GM23338 (cell line): ENCODE measurements around the gene TBPL1. TPM values are rescaled to one million over a fixed set of nuclear protein-coding genes. Genes with fewer than 3 reads are reported as not detected.

ENCODE experiments used
- ATAC-seq: fragments of 200-7000 bp; cut with Tn5 transposase; 3 replicates; pipeline ENCODE4 v1.9.1; 2020
- DNase-seq: peaks from one replicate; pipeline ENCODE4 v3.0.0-alpha.2; 2015; ENCODE audit warnings: low spot score
- H2AFZ ChIP-seq: fragments of 200-600 bp; sonication (generic); 2 replicates; pipeline ENCODE4 v1.8.0; 2016; ENCODE audit warnings: antibody characterized with exemption, mild to moderate bottlenecking, moderate library complexity
- H3F3A ChIP-seq: fragments of 200-600 bp; sonication (generic); replicated peaks from 2 replicates; pipeline ENCODE4 v1.8.0; 2017; ENCODE audit warnings: antibody characterized with exemption, mixed run types, low read depth
- H3K27ac ChIP-seq: fragments of 200-600 bp; sonication (generic); 2 replicates; pipeline ENCODE4 v1.6.1; 2016; ENCODE audit warnings: low read depth
- H3K27me3 ChIP-seq: fragments of 200-600 bp; sonication (generic); 2 replicates; pipeline ENCODE4 v1.8.0; 2016; ENCODE audit warnings: mild to moderate bottlenecking, mixed run types, moderate library complexity; ENCODE audit not compliant: insufficient read depth
- H3K36me3 ChIP-seq: fragments of 200-600 bp; sonication (generic); 2 replicates; pipeline ENCODE4 v1.8.0; 2016; ENCODE audit warnings: mild to moderate bottlenecking; ENCODE audit not compliant: insufficient read depth
- H3K4me1 ChIP-seq: fragments of 200-600 bp; sonication (generic); 2 replicates; pipeline ENCODE4 v1.8.0; 2016; ENCODE audit warnings: mild to moderate bottlenecking, moderate library complexity; ENCODE audit not compliant: insufficient read depth
- H3K4me2 ChIP-seq: fragments of 200-600 bp; sonication (generic); 2 replicates; pipeline ENCODE4 v1.7.1; 2017; ENCODE audit warnings: mixed run types
- H3K4me3 ChIP-seq: fragments of 200-600 bp; sonication (generic); 2 replicates; pipeline ENCODE4 v1.6.1; 2016; ENCODE audit warnings: mixed run types
- H3K79me2 ChIP-seq: fragments of 200-600 bp; sonication (generic); replicated peaks from 2 replicates; pipeline ENCODE4 v1.8.0; 2017; ENCODE audit warnings: mild to moderate bottlenecking; ENCODE audit not compliant: insufficient read depth
- H3K9me2 ChIP-seq: fragments of 200-600 bp; sonication (generic); 2 replicates; pipeline ENCODE4 v1.8.0; 2017; ENCODE audit not compliant: insufficient read depth
- H4K20me1 ChIP-seq: fragments of 200-600 bp; sonication (generic); replicated peaks from 2 replicates; pipeline ENCODE4 v1.8.0; 2017; ENCODE audit warnings: mild to moderate bottlenecking; ENCODE audit not compliant: insufficient read depth
- H3K27ac Mint-ChIP-seq: 2 replicates; pipeline ENCODE4 v1.8.0; 2020; ENCODE audit warnings: inconsistent platforms, mild to moderate bottlenecking, moderate library complexity, mixed read lengths
- H3K27me3 Mint-ChIP-seq: 3 replicates; pipeline ENCODE4 v1.8.0; 2022; ENCODE audit warnings: low read depth, mild to moderate bottlenecking, moderate library complexity, mixed read lengths, inconsistent platforms; ENCODE audit not compliant: insufficient read depth, poor library complexity
- H3K36me3 Mint-ChIP-seq: 3 replicates; pipeline ENCODE4 v1.8.0; 2021; ENCODE audit warnings: low read depth, mild to moderate bottlenecking, inconsistent platforms, moderate library complexity, mixed read lengths
- H3K4me1 Mint-ChIP-seq: 3 replicates; pipeline ENCODE4 v1.8.0; 2020; ENCODE audit warnings: mild to moderate bottlenecking, inconsistent platforms, mixed read lengths
- H3K4me3 Mint-ChIP-seq: 3 replicates; pipeline ENCODE4 v1.8.0; 2021; ENCODE audit warnings: moderate library complexity, mild to moderate bottlenecking, inconsistent platforms, mixed read lengths
- H3K9me3 Mint-ChIP-seq: 3 replicates; pipeline ENCODE4 v1.8.0; 2020; ENCODE audit warnings: moderate library complexity, mild to moderate bottlenecking, inconsistent platforms, mixed read lengths
- CREB1 ChIP-seq: fragments of 250-450 bp; sonication (Bioruptor Pico); IDR thresholded peaks from 2 replicates; pipeline ENCODE4 v1.5.0; 2020; ENCODE audit warnings: low read depth, mild to moderate bottlenecking, moderate library complexity
- CTCF ChIP-seq, 2 experiments: fragments of 200-600 bp in 1 of 2; sonication (generic) in 1 of 2; conservative IDR thresholded peaks; 2 replicates each; pipeline versions ENCODE4 v1.5.1 to v1.6.1; 2016 to 2017; ENCODE audit warnings: antibody characterized with exemption in 2 of 2, low read depth in 2 of 2, mild to moderate bottlenecking in 2 of 2, moderate library complexity in 1 of 2
- ETS1 ChIP-seq: IDR thresholded peaks from 2 replicates; pipeline ENCODE4 v1.6.1; 2016; ENCODE audit warnings: antibody characterized with exemption
- EZH2 ChIP-seq: fragments of 200-600 bp; sonication (generic); IDR thresholded peaks from one replicate; pipeline ENCODE4 v1.8.0; 2017; ENCODE audit warnings: antibody characterized with exemption, mild to moderate bottlenecking, low read depth; ENCODE audit not compliant: unreplicated experiment
- EZH2phosphoT487 ChIP-seq: fragments of 200-600 bp; sonication (generic); IDR thresholded peaks from one replicate; pipeline ENCODE4 v1.8.1; 2018; ENCODE audit warnings: antibody characterized with exemption; ENCODE audit not compliant: unreplicated experiment
- JUNB ChIP-seq: IDR thresholded peaks from one replicate; pipeline ENCODE4 v1.6.1; 2016; ENCODE audit warnings: antibody characterized with exemption; ENCODE audit not compliant: unreplicated experiment
- NANOG ChIP-seq: IDR thresholded peaks from 2 replicates; pipeline ENCODE4 v1.6.1; 2016; ENCODE audit warnings: antibody characterized with exemption, borderline replicate concordance
- POLR2AphosphoS5 ChIP-seq: IDR thresholded peaks from 2 replicates; pipeline ENCODE4 v1.6.1; 2016; ENCODE audit warnings: antibody characterized with exemption, low read depth
- STAT1 ChIP-seq: IDR thresholded peaks from one replicate; pipeline ENCODE4 v1.6.1; 2016; ENCODE audit warnings: antibody characterized with exemption; ENCODE audit not compliant: unreplicated experiment
- ZNF114 ChIP-seq: fragments of 250-450 bp; sonication (Bioruptor Pico); IDR thresholded peaks from 2 replicates; pipeline ENCODE4 v1.5.0; 2020; ENCODE audit warnings: mild to moderate bottlenecking, moderate library complexity
- ZNF331 ChIP-seq: fragments of 250-450 bp; sonication (Bioruptor Pico); IDR thresholded peaks from 2 replicates; pipeline ENCODE4 v1.5.0; 2020; ENCODE audit warnings: low read depth, mild to moderate bottlenecking, moderate library complexity
- polyA plus RNA-seq: library from polyadenylated mRNA; unstranded; fragments of >200 nt; fragmentation: Nextera tagmentation; extraction: Ambion mirVana; gene quantifications from 2 replicates; pipeline ENCODE4 v1.2.1, GENCODE V29; 2016
- total RNA-seq: library from RNA; depleted of rRNA; stranded (reverse); fragments of >200 nt; shearing (Covaris generic); gene quantifications from 2 replicates; pipeline ENCODE4 v1.2.3, GENCODE V29; 2014
- TF ChIP-seq, protein P1 (sequence below): fragments of 250-450 bp; sonication (Bioruptor Pico); IDR thresholded peaks from 2 replicates; pipeline ENCODE4 v1.5.0; 2020; ENCODE audit warnings: mild to moderate bottlenecking, moderate library complexity
- TF ChIP-seq, protein P2 (sequence below): IDR thresholded peaks from one replicate; pipeline ENCODE4 v1.6.1; 2018; ENCODE audit warnings: antibody characterized with exemption; ENCODE audit not compliant: unreplicated experiment

The TBPL1 gene
- total and polyA plus RNA-seq, 2 experiments from 2014 or later = 72.9 to 139 TPM

DNA sequence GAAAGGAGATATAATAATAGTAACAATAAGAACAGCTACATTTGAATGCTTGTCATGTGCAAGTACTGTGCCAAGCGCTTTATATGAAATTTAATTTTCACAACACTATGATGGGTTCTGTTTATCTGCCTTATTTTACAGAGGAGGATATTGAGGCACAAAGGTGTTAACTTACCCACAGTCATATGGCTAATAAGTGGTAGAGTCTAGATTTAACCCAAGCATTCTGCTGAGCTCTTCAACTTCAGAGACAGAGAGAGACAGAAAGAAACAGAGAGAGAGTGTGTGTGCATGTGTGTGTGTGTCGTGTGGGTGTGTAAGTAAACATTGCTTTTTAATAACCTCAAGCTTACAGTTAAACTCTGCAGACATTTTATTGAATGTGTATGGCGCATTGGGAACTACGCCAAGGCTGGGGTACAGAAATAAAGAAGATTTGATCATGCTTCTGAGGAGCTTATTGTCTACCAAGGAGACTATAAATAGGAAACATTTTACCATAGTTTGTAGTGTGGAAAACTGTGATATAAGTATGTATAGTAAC is 12.9 kb downstream of the TBPL1 start:
- no peaks in the 10 kb centered on the region; the same call in 2 of the 3 replicates for H3K36me3 Mint-ChIP-seq
- H3K27ac Mint-ChIP-seq = no peak overlapping the region; the same call in 1 of the 2 replicates

More for the DNA sequence above, 12.9 kb downstream of the TBPL1 start:
- no peaks in the 10 kb centered on the region for H3K36me3 ChIP-seq
- H3K4me3 Mint-ChIP-seq = no peak overlapping the region
- H3K9me3 Mint-ChIP-seq = no peaks in the 10 kb centered on the region
- ATAC-seq (no peak), DNase-seq (no peak)
- peaks cover 39% of the 10 kb centered on the region for H4K20me1 ChIP-seq
- H3K4me3 ChIP-seq = no peak overlapping the region
- no peak overlapping the region for H3K27ac ChIP-seq
- H3K79me2 ChIP-seq = peaks cover 100% of the 10 kb centered on the region
- peaks cover 8% of the 10 kb centered on the region for H3K4me1 ChIP-seq
- no peak overlapping the region for H3K4me2 ChIP-seq
- H3K9me2 ChIP-seq = no peaks in the 10 kb centered on the region
- peaks cover 4% of the 10 kb centered on the region for H3K27me3 Mint-ChIP-seq
- no peak overlapping the region for H2AFZ ChIP-seq
- TF ChIP-seq ZNF114 = no peak
- TF ChIP-seq ETS1 = no peak
- TF ChIP-seq POLR2AphosphoS5 = no peak
- TF ChIP-seq, protein P1, sequence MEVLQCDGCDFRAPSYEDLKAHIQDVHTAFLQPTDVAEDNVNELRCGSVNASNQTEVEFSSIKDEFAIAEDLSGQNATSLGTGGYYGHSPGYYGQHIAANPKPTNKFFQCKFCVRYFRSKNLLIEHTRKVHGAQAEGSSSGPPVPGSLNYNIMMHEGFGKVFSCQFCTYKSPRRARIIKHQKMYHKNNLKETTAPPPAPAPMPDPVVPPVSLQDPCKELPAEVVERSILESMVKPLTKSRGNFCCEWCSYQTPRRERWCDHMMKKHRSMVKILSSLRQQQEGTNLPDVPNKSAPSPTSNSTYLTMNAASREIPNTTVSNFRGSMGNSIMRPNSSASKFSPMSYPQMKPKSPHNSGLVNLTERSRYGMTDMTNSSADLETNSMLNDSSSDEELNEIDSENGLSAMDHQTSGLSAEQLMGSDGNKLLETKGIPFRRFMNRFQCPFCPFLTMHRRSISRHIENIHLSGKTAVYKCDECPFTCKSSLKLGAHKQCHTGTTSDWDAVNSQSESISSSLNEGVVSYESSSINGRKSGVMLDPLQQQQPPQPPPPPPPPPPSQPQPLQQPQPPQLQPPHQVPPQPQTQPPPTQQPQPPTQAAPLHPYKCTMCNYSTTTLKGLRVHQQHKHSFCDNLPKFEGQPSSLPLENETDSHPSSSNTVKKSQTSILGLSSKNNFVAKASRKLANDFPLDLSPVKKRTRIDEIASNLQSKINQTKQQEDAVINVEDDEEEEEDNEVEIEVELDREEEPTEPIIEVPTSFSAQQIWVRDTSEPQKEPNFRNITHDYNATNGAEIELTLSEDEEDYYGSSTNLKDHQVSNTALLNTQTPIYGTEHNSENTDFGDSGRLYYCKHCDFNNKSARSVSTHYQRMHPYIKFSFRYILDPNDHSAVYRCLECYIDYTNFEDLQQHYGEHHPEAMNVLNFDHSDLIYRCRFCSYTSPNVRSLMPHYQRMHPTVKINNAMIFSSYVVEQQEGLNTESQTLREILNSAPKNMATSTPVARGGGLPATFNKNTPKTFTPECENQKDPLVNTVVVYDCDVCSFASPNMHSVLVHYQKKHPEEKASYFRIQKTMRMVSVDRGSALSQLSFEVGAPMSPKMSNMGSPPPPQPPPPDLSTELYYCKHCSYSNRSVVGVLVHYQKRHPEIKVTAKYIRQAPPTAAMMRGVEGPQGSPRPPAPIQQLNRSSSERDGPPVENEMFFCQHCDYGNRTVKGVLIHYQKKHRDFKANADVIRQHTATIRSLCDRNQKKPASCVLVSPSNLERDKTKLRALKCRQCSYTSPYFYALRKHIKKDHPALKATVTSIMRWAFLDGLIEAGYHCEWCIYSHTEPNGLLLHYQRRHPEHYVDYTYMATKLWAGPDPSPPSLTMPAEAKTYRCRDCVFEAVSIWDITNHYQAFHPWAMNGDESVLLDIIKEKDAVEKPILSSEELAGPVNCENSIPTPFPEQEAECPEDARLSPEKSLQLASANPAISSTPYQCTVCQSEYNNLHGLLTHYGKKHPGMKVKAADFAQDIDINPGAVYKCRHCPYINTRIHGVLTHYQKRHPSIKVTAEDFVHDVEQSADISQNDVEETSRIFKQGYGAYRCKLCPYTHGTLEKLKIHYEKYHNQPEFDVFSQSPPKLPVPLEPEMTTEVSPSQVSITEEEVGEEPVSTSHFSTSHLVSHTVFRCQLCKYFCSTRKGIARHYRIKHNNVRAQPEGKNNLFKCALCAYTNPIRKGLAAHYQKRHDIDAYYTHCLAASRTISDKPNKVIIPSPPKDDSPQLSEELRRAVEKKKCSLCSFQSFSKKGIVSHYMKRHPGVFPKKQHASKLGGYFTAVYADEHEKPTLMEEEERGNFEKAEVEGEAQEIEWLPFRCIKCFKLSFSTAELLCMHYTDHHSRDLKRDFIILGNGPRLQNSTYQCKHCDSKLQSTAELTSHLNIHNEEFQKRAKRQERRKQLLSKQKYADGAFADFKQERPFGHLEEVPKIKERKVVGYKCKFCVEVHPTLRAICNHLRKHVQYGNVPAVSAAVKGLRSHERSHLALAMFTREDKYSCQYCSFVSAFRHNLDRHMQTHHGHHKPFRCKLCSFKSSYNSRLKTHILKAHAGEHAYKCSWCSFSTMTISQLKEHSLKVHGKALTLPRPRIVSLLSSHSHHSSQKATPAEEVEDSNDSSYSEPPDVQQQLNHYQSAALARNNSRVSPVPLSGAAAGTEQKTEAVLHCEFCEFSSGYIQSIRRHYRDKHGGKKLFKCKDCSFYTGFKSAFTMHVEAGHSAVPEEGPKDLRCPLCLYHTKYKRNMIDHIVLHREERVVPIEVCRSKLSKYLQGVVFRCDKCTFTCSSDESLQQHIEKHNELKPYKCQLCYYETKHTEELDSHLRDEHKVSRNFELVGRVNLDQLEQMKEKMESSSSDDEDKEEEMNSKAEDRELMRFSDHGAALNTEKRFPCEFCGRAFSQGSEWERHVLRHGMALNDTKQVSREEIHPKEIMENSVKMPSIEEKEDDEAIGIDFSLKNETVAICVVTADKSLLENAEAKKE (CRISPR knock-in tag) = no peak
- no peak for TF ChIP-seq CREB1
- TF ChIP-seq EZH2 = no peak
- TF ChIP-seq ZNF331 (CRISPR knock-in tag) = no peak
- no peak for TF ChIP-seq CTCF (conservative IDR thresholded peaks at IDR 0.05; ENCODE audit: low read depth in 2 of 2)
- TF ChIP-seq, protein P2, sequence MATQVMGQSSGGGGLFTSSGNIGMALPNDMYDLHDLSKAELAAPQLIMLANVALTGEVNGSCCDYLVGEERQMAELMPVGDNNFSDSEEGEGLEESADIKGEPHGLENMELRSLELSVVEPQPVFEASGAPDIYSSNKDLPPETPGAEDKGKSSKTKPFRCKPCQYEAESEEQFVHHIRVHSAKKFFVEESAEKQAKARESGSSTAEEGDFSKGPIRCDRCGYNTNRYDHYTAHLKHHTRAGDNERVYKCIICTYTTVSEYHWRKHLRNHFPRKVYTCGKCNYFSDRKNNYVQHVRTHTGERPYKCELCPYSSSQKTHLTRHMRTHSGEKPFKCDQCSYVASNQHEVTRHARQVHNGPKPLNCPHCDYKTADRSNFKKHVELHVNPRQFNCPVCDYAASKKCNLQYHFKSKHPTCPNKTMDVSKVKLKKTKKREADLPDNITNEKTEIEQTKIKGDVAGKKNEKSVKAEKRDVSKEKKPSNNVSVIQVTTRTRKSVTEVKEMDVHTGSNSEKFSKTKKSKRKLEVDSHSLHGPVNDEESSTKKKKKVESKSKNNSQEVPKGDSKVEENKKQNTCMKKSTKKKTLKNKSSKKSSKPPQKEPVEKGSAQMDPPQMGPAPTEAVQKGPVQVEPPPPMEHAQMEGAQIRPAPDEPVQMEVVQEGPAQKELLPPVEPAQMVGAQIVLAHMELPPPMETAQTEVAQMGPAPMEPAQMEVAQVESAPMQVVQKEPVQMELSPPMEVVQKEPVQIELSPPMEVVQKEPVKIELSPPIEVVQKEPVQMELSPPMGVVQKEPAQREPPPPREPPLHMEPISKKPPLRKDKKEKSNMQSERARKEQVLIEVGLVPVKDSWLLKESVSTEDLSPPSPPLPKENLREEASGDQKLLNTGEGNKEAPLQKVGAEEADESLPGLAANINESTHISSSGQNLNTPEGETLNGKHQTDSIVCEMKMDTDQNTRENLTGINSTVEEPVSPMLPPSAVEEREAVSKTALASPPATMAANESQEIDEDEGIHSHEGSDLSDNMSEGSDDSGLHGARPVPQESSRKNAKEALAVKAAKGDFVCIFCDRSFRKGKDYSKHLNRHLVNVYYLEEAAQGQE = no peak
- TF ChIP-seq STAT1 = no peak
- no peak for TF ChIP-seq JUNB
- TF ChIP-seq NANOG = no peak
- no peak for TF ChIP-seq EZH2phosphoT487
- H3K27me3 ChIP-seq = no peaks in the 10 kb centered on the region
- no peaks in the 10 kb centered on the region for H3F3A ChIP-seq
- H3K4me1 Mint-ChIP-seq = peaks cover 27% of the 10 kb centered on the region
